NOMO-1 treated with dmso at 0.1 percent for 144 hours (cell line): ENCODE measurements around the gene SDHAF2.

ENCODE experiments used
- DNase-seq: peaks from one replicate; lab custom pipeline; 2025; ENCODE audit not compliant: unreplicated experiment; lab: John Stamatoyannopoulos, UW

The SDHAF2 gene

GRCh38 chr11:61495801-61496601 is 66.1 kb downstream of the SDHAF2 start:
- DNase-seq: no peak
